22Rv1 (cell line): ENCODE measurements around the gene DMAC2L.

ENCODE experiments used
- CTCF ChIP-seq: fragments of 450-650 bp; IDR thresholded peaks from 2 replicates; pipeline ENCODE4 v1.5.1; 2017; ENCODE audit warnings: mild to moderate bottlenecking
- ZFX ChIP-seq: fragments of 450-650 bp; IDR thresholded peaks from 2 replicates; pipeline ENCODE4 v1.6.1; 2017; ENCODE audit warnings: antibody characterized with exemption, borderline replicate concordance

- TF ChIP-seq CTCF (no peak), ZFX (no peak)
These were observed 27.9 kb downstream of the DMAC2L start for GRCh38 chr14:50340045-50340444.
